HK-2 (cell line): ENCODE data around the gene OSGEP.

Source experiments
- DNase-seq: peaks from one replicate; pipeline ENCODE4 v3.0.0-alpha.2; 2018; ENCODE audit not compliant: unreplicated experiment

OSGEP gene

DNA sequence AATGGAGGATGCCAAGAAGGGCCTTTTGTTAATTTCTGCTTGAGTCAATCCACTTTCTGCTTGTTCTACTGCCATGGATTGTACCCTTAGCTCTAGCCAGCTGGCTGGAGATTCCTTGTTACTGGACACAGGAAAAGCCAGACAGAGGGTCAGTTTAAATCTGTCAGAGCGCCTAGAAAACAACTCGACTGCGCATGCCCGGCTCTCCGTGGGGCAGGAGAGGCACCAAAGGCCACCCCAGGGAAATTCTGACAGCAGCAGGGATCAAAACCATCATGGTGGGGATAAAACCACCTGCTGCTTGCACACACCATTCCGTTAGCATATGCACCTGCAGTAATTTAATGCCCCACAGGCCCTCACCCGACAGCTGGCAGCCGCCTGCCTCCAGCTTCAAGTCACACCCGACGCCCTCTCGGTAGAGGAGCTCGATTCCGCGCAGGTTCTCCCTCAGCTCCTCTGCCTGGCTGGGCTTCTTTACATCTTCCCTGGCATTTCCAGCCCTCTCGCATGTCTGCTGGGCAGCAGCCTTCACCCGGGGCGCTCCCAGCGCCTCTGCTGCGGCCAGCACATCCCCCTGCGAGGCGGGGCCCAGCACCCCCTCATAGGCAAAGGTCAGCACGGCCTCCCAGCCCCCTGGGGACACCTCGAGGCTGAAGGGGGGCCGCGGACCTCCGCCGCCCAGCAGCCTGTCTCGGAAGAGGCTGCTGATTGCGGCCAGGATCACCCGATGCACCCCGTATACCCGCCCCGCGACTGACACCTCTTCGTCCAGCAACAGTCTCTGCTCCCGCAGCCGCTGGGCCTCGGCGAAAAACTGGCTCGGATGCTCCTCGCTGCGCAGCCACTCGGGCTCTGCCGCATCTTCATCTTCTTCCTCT, 19.7 kb downstream of the OSGEP start:
- no peak for DNase-seq

GRCh38 chr14:20429801-20430669, 24.6 kb downstream of the OSGEP start:
- DNase-seq = no peak

DNA sequence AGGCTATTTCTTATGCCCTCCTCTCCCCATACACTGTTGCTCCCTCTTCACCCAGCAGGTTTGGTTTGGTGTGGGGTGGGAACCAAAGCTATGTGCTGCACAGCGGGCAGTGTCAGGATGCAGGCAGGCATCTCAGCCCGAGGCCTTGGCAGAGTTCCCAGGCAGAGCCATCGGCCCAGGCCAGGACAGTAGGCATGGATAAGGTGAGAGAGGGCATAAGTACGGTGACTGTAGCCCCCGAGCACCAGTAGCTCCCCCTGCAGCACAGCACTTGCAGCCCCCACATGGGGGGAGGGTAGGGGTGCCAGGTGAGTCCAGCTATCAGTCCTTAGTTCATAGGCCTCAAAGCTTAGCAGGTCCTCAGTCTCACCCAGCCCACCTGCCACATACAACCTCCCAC, 25.8 kb downstream of the OSGEP start:
- DNase-seq = no peak

GRCh38 chr14:20428010-20428365, 26.6 kb downstream of the OSGEP start:
- no peak for DNase-seq

GRCh38 chr14:20427231-20428009, 27.2 kb downstream of the OSGEP start:
- DNase-seq = peak; percentile 20

DNA sequence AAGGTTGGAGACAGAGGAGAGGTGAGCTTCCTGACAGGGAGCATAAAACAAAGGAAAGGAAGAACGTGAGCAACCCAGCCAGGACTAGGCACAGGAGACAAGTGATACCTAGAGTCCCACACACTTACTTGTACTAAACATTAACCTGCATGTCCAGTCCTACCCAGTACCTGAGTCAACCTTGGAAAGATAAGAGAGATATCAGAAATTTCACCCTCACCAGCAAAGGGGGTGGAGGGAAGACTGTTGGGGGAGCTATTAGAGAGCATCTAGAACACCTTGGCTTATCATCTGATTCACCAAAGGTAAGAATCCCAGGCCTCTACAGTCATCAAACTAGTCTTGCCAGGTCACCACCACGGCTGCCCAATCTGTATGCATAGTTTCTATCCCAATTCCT, 29.8 kb downstream of the OSGEP start:
- no peak for DNase-seq

DNA sequence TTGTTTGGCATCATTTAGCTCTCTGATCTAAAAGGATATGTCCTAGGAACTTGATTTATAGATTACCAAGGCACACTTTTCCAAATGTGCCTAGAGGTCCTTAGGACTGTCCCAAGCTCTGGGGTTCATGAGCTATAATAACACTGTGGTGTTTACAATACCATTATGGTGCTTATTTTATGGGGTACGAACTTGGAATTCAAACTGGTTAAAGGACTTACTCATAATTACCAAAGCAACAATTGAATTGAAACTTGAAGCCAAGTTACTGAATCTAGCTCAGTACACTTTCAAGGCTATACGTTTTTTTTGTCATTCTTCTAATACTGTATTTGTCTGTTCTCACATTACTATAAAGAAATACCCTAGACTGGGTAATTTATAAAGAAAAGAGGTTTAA, 31.7 kb downstream of the OSGEP start:
- no peak for DNase-seq

GRCh38 chr14:20421267-20421666, 33.3 kb downstream of the OSGEP start:
- DNase-seq = no peak

- DNase-seq = no peak
Measured at GRCh38 chr14:20419419-20419818, 35.2 kb downstream of the OSGEP start.

GRCh38 chr14:20418501-20418909, 36.1 kb downstream of the OSGEP start:
- DNase-seq = no peak

- DNase-seq = no peak
Measured at GRCh38 chr14:20417250-20418186, 37.1 kb downstream of the OSGEP start.

DNA sequence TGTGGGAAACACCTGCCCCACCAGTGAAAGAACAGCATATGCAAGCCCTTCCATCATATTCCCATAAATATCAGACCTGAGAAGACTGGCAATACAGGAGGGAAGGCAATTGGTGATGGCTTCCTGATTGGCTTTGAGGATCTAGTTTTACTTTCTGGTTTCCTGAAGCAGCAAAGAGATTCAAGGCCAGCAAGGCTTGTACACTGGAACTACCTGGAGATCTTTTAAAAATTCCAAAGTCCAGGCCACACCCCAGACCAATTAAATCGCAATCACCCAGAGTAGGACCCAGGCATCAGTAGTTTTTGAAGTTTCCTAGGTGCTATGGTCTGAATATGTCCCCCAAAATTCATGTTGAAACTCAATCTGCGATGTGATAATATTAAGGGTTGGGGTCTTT, 38.4 kb downstream of the OSGEP start:
- DNase-seq = no peak

DNA sequence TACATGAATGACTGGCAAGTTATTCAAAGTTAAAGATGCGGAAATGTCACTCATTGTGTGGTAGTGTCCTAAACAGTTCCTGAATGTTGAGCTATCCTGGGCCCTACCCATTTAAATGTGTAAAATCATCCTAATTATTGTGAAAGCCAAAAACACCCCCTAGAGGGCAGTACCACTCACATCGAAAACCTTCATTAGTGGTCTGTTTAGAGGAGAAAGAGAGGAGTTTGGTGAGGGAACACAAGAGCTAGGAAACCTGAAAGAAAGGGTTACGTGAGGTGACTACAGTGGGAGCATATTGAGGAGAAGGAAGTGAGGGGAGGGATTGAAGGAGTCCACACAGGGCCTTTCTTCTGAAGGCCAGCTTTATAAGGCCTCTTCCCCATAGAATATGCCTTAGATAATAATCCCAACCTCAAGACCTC, 38.8 kb downstream of the OSGEP start:
- DNase-seq = no peak

DNA sequence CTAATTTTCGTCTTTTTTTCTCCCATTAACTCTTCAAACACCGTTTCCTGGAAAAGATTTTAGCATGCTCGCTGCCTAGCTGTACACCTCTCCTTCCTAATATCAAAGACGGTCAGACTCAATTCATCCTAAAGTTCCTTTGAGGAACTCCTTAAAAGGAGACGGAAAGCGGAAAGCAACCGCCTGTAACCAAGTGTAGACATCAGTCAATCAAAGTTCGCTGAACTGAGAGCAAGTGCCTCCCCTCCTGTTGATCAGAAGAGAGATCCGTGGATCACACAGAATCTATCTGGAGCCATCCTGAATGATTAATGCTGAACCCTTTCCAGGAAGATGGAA, 40.9 kb downstream of the OSGEP start:
- DNase-seq = peak; percentile 35

DNA sequence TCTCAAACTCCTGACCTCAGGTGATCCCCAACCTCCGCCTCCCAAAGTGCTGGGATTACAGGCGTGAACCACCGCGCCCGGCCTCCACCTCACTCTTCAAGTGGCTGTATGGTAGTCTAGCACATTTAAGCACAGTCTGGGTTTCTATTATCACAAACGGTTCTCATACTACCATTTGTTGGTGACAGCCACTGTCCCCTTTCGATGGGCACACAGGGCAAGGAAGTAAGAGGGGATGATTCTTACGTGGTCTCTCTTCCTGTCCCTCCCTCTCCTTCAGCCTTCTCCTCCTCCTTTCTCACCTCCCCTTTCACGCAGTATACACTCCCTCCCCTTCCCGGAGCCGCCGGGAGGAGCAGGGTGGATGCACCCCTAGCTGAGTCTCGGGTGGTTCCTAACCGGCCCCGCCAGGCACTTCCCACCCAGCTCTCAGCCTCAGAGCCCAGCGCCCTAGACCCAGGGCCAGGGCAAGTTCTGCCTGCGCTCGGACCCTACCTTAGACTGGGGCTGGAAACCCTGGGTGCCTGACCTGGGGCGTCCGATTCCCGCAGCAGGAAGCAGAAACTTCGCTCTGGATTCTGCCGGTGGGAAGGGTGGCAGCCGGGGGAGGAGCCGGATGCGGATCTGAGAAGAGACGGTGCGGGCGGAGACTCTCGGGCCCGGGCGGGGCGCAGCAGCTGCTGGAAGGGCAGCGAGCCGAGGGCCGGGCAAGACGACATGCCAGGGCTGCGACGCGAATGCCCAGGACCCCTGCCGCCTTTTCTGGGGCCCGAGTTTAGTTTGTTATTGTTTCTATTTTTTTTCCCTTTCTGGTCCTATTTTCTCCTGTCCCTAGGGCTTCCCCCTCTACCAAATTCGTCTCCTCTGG, 41.5 kb downstream of the OSGEP start, which contains the start of gene TEP1:
Gene TEP1 (minus strand): TSS at position 626 of the 868 bp plus-strand sequence. CDS start 5,062 bp downstream, outside the sequence.
- DNase-seq = peak; percentile 89

DNA sequence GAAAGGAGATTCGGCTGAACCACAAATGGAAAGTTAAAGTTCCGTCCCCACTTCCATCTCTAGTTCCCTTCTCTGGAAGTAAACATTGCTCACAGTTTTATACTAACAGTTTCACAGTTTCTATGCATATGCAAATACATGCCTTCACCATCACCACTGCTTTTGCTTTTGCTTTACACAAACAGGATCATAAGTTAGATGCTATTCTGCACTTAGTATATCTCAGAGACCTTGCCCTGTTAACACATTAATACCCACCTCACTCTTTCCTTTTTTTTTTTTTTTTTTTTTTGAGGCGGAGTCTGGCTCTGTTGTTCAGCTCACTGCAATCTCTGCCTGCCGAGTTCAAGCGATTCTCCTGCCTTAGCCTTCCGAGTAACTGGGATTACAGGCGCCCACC, 42.2 kb downstream of the OSGEP start:
- DNase-seq = no peak

DNA sequence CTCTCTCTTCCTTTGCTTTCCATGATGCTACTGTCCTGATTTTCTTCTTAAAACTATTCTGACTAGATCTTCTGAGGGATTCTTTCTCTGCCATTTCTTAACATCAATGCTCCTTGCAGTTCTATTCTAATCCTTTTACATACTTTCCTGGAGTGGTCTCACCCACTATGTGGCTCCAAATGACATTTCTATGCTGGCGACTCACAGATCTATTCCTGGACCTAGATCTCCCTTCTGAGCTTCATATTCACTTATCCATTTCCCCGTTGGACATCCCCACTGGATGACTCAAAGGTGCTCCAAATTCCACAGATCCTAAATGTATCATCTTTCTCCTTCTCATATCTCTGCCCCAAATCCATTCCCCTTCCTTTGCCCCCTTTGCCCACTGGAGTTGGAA, 45.4 kb downstream of the OSGEP start:
- DNase-seq = peak; percentile 22

- DNase-seq = no peak
Measured at GRCh38 chr14:20403521-20403920, 51.1 kb downstream of the OSGEP start.

- DNase-seq = no peak
Measured at GRCh38 chr14:20400965-20401593, 53.5 kb downstream of the OSGEP start.

- DNase-seq = no peak
Measured at GRCh38 chr14:20400589-20400964, 54.0 kb downstream of the OSGEP start.
